Measurements from ENCODE around the gene CHD5. TPM values are rescaled to one million over a fixed set of nuclear protein-coding genes. Genes with fewer than 3 reads are reported as not detected.

Gene CHD5
- total and polyA plus RNA-seq, 2 of the 13 experiments (the other 11 are each of a cell fraction or from before 2014, with no cell fraction given) = 0.02 to 0.21 TPM

- DNase-seq (ENCODE audit: low spot score) (no peak), FAIRE-seq (no peak), ATAC-seq (no peak)
- ChIA-PET CTCF (ENCODE audit: low intra/inter-chr PET ratio, low total read pairs) (no interaction called here), POLR2A (no interaction called here)
- no TSS peak for BruUV-seq (replicated peaks)
- H4K20me1 ChIP-seq (ENCODE audit: insufficient read depth, low read length) = no peaks in the 10 kb centered on the region
- H3K27ac ChIP-seq (ENCODE audit: extremely low read length, insufficient read depth, low read length) = no peak overlapping the region
- H3K27me3 ChIP-seq (ENCODE audit: control insufficient read depth in 1 of 2, insufficient read depth in 2 of 2, low read length in 2 of 2) = 0 out of 5 replicates have a peak, but pooled peaks cover 0 to 3% of the 10 kb centered on the region in 2 experiments
- WGBS (ENCODE audit: low lambda C conversion rate) = 77% methylated on average over 6 of the region's 6 CpGs
- no peak overlapping the region for H3K4me3 ChIP-seq (replicated peaks in 1 of 3; ENCODE audit: insufficient read depth in 1 of 3, low read depth in 2 of 3, low read length in 3 of 3)
- no peaks in the 10 kb centered on the region for H3K79me2 ChIP-seq (ENCODE audit: insufficient read depth, low read length)
- no peak overlapping the region for H2AFZ ChIP-seq (ENCODE audit: low read length)
- TF ChIP-seq XBP1 (CRISPR knock-in tag; IDR thresholded peaks at IDR 0.05) (no peak), ZSCAN21 (CRISPR knock-in tag; IDR thresholded peaks at IDR 0.05; ENCODE audit: borderline replicate concordance) (no peak), TMF1 (CRISPR knock-in tag; IDR thresholded peaks at IDR 0.05; ENCODE audit: low read depth) (no peak), ZKSCAN1 (IDR thresholded peaks at IDR 0.05; ENCODE audit: low read length) (no peak), ZNF609 (CRISPR knock-in tag; IDR thresholded peaks at IDR 0.05; ENCODE audit: borderline replicate concordance) (no peak), PCBP2 (optimal IDR thresholded peaks at IDR 0.05; ENCODE audit: low read depth, low read length, poor library complexity, severe bottlenecking) (no peak), KDM3A (CRISPR knock-in tag; IDR thresholded peaks at IDR 0.05; ENCODE audit: low read depth) (no peak), KDM4B (CRISPR knock-in tag; IDR thresholded peaks at IDR 0.05) (no peak), ZBTB42 (CRISPR knock-in tag; IDR thresholded peaks at IDR 0.05) (no peak), ZNF343 (CRISPR knock-in tag; IDR thresholded peaks at IDR 0.05) (no peak), CSRNP2 (CRISPR knock-in tag; conservative IDR thresholded peaks at IDR 0.05; ENCODE audit: low read depth) (no peak)
- TF ChIP-seq, protein P1, sequence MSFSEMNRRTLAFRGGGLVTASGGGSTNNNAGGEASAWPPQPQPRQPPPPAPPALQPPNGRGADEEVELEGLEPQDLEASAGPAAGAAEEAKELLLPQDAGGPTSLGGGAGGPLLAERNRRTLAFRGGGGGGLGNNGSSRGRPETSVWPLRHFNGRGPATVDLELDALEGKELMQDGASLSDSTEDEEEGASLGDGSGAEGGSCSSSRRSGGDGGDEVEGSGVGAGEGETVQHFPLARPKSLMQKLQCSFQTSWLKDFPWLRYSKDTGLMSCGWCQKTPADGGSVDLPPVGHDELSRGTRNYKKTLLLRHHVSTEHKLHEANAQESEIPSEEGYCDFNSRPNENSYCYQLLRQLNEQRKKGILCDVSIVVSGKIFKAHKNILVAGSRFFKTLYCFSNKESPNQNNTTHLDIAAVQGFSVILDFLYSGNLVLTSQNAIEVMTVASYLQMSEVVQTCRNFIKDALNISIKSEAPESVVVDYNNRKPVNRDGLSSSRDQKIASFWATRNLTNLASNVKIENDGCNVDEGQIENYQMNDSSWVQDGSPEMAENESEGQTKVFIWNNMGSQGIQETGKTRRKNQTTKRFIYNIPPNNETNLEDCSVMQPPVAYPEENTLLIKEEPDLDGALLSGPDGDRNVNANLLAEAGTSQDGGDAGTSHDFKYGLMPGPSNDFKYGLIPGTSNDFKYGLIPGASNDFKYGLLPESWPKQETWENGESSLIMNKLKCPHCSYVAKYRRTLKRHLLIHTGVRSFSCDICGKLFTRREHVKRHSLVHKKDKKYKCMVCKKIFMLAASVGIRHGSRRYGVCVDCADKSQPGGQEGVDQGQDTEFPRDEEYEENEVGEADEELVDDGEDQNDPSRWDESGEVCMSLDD (CRISPR knock-in tag; IDR thresholded peaks at IDR 0.05; ENCODE audit: borderline replicate concordance) = no peak
- no peak overlapping the region for H3K9ac ChIP-seq (ENCODE audit: insufficient read depth, low read depth, low read length)
- intact Hi-C loops (cut with micrococcal nuclease; ENCODE audit: unreplicated experiment) (no loop called here), in situ Hi-C loops (cut with HindIII; ENCODE audit: extremely low pct_ligation_motif_present, low pct_unique_long_range_greater_than_20kb) (no loop called here)
- H3K4me2 ChIP-seq (ENCODE audit: low read depth, low read length) = no peak overlapping the region
- H3K36me3 ChIP-seq (replicated peaks in 1 of 2; ENCODE audit: control insufficient read depth in 1 of 2, insufficient read depth in 2 of 2, low read length in 2 of 2) = no peaks in the 10 kb centered on the region
- no peaks in the 10 kb centered on the region for H3K9me3 ChIP-seq (ENCODE audit: low read length)
- H3K4me1 ChIP-seq (ENCODE audit: insufficient read depth, low read length) = no peaks in the 10 kb centered on the region
These were observed 92.2 kb downstream of the CHD5 start for GRCh38 chr1:6087958-6088357.

All from HepG2 (cell line).